GM12874 (cell line): ENCODE measurements around the gene HLA-C.

ENCODE experiments used
- CTCF ChIP-seq: IDR thresholded peaks from 2 replicates; pipeline ENCODE4 v1.5.1; 2011; ENCODE audit warnings: low read depth, mild to moderate bottlenecking, control low read depth, low read length, moderate library complexity; ENCODE audit not compliant: insufficient read depth

The HLA-C gene

GRCh38 chr6:31249184-31249583, 22.7 kb downstream of the HLA-C start:
- TF ChIP-seq CTCF: no peak

- TF ChIP-seq CTCF: no peak
These were observed 24.1 kb downstream of the HLA-C start for GRCh38 chr6:31247813-31248212.

GRCh38 chr6:31246051-31246521, 25.8 kb downstream of the HLA-C start:
- no peak for TF ChIP-seq CTCF

GRCh38 chr6:31243508-31243907, 28.4 kb downstream of the HLA-C start:
- no peak for TF ChIP-seq CTCF

- no peak for TF ChIP-seq CTCF
These were observed 32.0 kb downstream of the HLA-C start for GRCh38 chr6:31239854-31240253.

- no peak for TF ChIP-seq CTCF
These were observed 43.4 kb downstream of the HLA-C start for GRCh38 chr6:31228476-31228875.

- no peak for TF ChIP-seq CTCF
These were observed 44.7 kb downstream of the HLA-C start for GRCh38 chr6:31227143-31227542.

- TF ChIP-seq CTCF: no peak
These were observed 46.2 kb downstream of the HLA-C start for GRCh38 chr6:31225735-31226134.
